ENCODE results near the gene DCP1A.
"Not testable (repeated sequence)": the region's sequence is repeated elsewhere in the genome, so short reads cannot be mapped to it uniquely, and the experiment has no call there.

DCP1A gene

DNA sequence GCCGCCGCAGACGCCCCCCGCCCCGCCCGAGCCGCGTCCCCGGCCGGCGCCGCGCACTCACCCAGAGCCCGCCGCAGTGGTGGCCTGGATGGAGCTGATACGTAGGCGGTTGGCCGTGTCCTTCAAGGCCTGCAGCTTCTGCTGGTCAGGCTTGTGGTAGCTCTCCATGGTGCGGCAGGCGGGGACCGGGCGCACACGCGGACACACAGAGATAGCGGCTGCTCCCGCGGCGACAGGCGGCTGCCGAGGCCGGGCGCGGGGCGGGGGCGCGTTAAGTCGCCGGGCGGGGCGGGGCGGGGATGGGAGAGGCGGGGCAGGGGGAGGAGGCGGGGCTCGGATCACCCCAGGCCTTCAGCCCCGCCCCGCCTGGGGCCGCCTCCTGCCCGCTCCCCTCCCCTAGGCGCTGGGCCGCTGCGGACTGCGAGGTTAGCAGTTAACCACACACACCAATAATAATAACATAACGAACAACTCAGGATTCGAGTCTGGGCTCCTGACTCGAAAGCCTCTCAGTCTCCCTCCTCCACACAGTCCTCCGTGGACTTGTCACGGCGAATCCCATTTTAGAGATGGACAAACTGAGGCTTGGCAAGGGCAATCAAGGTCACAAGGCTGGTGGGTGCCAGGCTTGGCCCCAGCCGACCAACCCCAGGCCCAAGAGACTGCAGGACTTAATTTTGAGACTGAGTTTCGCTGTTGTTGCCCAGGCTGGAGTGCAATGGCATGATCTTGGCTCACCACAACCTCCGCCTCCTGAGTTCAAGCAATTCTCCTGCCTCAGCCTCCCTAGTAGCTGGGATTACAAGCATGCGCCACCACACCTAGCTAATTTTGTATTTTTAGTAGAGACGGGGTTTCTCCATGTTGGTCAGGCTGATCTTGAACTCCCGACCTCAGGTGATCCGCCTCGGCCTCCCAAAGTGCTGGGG lies 91.3 kb downstream of the DCP1A start, which contains the start of gene TKT:
TSS of gene TKT (minus strand) at position 248 of the 929 bp plus-strand sequence. CDS start at position 168, 80 bp downstream.
- no peaks in the 10 kb centered on the region for H3K27me3 ChIP-seq (ENCODE audit: control insufficient read depth, insufficient read depth, low read length)
- peak within 1 kb of the TSS; percentile 95 for H3K9ac ChIP-seq (ENCODE audit: low read length)
- H3K4me1 ChIP-seq (ENCODE audit: control insufficient read depth, insufficient read depth, low read length): peaks cover 41% of the 10 kb centered on the region
- peak within 1 kb of the TSS; percentile 91 for H3K4me3 ChIP-seq (ENCODE audit: low read depth, low read length)
- peaks cover 12% of the 10 kb centered on the region for H3K36me3 ChIP-seq (ENCODE audit: control insufficient read depth, insufficient read depth, low read length)
- H3K27ac ChIP-seq (ENCODE audit: low read depth, low read length): peak within 1 kb of the TSS; percentile 88
- H3K9me3 ChIP-seq (ENCODE audit: control insufficient read depth, insufficient read depth, low read depth, low read length): no peaks in the 10 kb centered on the region

DNA sequence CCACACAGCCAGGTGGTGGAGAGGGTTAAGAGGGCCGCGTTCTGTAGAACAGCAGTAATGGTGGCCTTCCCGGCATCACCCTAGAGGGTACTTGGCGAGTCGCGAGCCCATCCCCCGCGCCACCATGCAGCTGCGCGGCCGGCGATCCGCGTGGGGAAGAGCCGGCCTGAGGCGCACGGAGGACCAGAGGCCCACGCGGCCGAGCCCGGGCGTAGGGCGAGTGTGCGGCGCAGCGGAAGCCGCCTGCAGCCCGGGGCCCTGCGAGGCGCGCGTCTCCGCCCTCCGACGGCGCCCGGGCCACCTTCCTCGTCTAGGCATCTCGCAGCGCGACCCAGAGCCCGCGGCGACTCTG lies 91.9 kb downstream of the DCP1A start:
- H3K27me3 ChIP-seq (ENCODE audit: control insufficient read depth, insufficient read depth, low read length): no peaks in the 10 kb centered on the region
- peaks cover 48% of the 10 kb centered on the region for H3K4me1 ChIP-seq (ENCODE audit: control insufficient read depth, insufficient read depth, low read length)
- H3K9ac ChIP-seq (ENCODE audit: low read length): peak overlapping the region; percentile 95
- peak overlapping the region; percentile 91 for H3K4me3 ChIP-seq (ENCODE audit: low read depth, low read length)
- H3K36me3 ChIP-seq (ENCODE audit: control insufficient read depth, insufficient read depth, low read length): peaks cover 12% of the 10 kb centered on the region
- peak overlapping the region; percentile 88 for H3K27ac ChIP-seq (ENCODE audit: low read depth, low read length)
- H3K9me3 ChIP-seq (ENCODE audit: control insufficient read depth, insufficient read depth, low read depth, low read length): no peaks in the 10 kb centered on the region

DNA sequence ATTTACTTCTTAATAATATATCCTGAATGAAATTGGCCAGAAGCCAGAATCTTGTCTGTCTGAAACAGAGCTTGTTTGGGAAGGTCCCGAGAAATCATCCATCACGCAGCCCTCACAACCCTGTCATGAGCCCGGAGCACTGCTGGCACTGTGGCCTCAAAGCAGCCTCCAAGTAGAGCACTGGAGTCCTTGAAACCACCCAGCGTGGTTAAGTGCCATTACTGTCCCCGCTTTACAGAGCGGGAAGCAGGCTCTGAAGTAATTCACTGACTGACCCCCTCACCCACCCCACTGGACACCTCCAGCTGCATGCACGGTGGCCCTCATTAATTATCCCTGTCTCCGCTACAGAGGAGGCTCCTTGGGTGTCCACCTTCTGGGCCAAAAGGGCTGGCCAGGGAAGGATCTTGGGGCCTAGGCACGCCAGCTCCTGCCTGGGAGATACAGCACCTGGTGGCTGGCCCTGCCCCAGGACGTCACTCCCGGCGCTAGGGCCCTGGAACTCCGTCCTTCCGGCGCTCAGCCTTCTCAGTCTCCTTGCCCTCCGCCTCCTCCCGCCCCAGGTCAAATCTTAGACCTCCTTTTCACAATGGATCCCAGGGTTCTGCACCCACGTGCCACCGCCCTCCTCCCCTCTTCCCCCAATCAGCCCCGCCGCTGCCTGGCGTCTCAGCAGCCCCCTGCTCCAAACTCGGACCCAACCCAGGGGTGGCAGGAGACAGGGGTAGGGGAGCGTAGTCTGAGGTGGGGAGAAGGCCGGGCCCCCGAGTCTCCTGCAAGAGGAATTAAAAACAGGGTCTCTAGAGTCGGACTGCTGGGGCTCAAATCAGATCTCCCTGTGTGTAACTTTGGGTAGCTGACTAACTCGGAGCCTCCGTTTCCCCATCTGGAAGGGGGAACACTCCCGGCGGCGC lies 92.6 kb downstream of the DCP1A start:
- peak overlapping the region; percentile 91 for H3K4me3 ChIP-seq (ENCODE audit: low read depth, low read length)
- H3K27ac ChIP-seq (ENCODE audit: low read depth, low read length): peak overlapping the region; percentile 88
- no peaks in the 10 kb centered on the region for H3K27me3 ChIP-seq (ENCODE audit: control insufficient read depth, insufficient read depth, low read length)
- H3K36me3 ChIP-seq (ENCODE audit: control insufficient read depth, insufficient read depth, low read length): peaks cover 14% of the 10 kb centered on the region
- peak overlapping the region; percentile 95 for H3K9ac ChIP-seq (ENCODE audit: low read length)
- peaks cover 48% of the 10 kb centered on the region for H3K4me1 ChIP-seq (ENCODE audit: control insufficient read depth, insufficient read depth, low read length)
- no peaks in the 10 kb centered on the region for H3K9me3 ChIP-seq (ENCODE audit: control insufficient read depth, insufficient read depth, low read depth, low read length)

DNA sequence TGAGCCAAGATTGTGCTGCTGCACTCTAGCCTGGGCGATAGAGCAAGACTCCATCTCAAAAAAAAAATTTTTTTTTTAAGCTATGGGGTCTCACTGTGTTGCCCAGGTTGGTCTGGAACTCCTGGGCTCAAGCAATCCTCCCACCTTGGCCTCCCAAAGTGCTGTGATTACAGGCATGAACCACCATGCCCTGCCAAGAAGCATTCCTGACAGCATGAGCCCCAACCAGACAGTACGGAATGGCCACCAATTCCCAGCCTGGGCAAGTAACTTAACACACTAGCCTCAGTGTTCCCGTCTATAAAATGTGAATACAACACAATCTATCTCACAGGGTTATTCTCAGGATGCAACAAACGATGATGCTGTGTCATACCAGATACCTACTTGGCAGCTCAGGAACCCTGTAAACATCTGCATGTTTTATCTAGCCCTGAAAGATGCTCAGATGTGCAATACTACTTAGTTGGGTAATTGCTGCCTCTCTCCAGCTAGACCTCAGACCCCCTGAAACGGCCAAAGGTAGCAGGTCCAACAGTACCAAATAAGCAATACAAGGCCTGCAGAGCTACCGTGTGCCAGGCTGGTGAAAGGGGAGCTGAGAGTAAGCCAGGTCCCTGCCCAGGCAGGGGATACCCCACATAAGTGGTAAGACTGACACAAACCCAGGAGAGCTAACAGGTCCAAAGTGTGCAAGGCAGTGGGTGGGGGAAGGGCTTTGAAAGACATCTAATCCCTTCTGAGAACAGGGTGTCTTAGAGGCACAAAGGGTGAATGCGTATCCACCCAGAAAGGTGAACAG lies 93.4 kb downstream of the DCP1A start:
- H3K27ac ChIP-seq (ENCODE audit: low read depth, low read length): no peak overlapping the region
- peaks cover 45% of the 10 kb centered on the region for H3K4me1 ChIP-seq (ENCODE audit: control insufficient read depth, insufficient read depth, low read length)
- no peaks in the 10 kb centered on the region for H3K9me3 ChIP-seq (ENCODE audit: control insufficient read depth, insufficient read depth, low read depth, low read length)
- H3K9ac ChIP-seq (ENCODE audit: low read length): peak overlapping the region; percentile 95
- peak overlapping the region; percentile 91 for H3K4me3 ChIP-seq (ENCODE audit: low read depth, low read length)
- peaks cover 18% of the 10 kb centered on the region for H3K36me3 ChIP-seq (ENCODE audit: control insufficient read depth, insufficient read depth, low read length)
- no peaks in the 10 kb centered on the region for H3K27me3 ChIP-seq (ENCODE audit: control insufficient read depth, insufficient read depth, low read length)

DNA sequence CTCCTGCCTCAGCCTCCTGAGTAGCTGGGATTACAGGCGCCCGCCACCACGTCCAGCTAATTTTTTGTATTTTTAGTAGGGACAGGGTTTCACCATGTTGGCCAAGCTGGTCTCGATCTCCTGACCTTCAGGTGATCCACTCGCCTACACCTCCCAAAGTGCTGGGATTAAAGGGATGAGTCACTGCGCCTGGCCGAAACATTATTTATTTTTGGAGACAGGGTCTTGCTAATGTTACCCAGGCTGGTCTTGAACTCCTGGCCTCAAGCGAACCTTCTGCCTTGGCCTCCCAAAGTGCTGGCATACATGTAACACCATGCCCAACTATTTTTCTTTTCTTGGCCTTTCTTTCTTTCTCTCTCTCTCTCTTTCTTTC lies 94.4 kb downstream of the DCP1A start:
- not testable (repeated sequence) for H3K9me3 ChIP-seq (ENCODE audit: control insufficient read depth, insufficient read depth, low read depth, low read length); H3K27me3 ChIP-seq (ENCODE audit: control insufficient read depth, insufficient read depth, low read length)
- Histone ChIP-seq H3K9ac (ENCODE audit: low read length) (peak overlapping the region; percentile 63), H3K36me3 (ENCODE audit: control insufficient read depth, insufficient read depth, low read length) (peaks cover 18% of the 10 kb centered on the region), H3K27ac (ENCODE audit: low read depth, low read length) (peak overlapping the region; percentile 76; the same call in 1 of the 2 replicates), H3K4me3 (ENCODE audit: low read depth, low read length) (peak overlapping the region; percentile 91), H3K4me1 (ENCODE audit: control insufficient read depth, insufficient read depth, low read length) (peaks cover 43% of the 10 kb centered on the region)

DNA sequence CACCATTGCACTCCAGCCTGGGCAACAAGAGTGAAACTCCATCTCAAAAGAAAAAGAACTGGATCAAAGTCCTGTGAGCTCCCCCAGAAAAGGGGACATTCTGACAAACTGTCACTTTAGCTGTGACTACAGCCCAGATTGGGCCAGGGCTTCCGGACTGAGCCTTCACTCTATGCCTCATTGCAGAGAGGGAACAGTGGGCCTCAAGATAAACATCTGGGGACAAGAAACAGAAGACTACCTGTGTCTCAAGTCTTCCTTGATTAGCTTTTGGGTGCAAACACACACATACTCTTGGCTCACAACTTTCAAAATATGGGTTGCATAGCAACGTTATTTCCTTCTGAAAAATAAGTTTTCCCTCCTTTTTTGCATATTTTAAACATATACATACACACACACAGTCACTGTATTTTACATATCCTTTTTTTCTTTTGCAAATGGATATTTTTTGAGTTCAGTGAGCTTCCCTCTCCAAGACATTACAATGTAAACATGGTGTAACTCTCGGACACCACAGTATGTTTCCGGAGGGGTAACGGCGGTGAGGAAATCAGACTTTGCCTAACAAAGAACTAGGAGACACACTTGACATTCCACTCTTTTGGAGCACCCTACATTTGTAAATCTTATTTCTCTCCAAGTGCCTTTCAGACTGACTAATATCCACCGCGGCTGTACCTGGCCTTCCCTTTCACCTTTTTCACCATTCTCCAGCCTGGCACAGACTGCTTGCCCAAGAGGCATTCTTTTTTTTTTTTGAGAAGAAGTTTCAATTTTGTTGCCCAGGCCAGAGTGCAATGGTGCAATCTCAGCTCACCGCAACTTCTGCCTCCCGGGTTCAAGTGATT lies 95.0 kb downstream of the DCP1A start:
- peaks cover 23% of the 10 kb centered on the region for H3K36me3 ChIP-seq (ENCODE audit: control insufficient read depth, insufficient read depth, low read length)
- peak overlapping the region; percentile 76 for H3K27ac ChIP-seq (ENCODE audit: low read depth, low read length)
- peak overlapping the region; percentile 91 for H3K4me3 ChIP-seq (ENCODE audit: low read depth, low read length)
- no peaks in the 10 kb centered on the region for H3K9me3 ChIP-seq (ENCODE audit: control insufficient read depth, insufficient read depth, low read depth, low read length)
- H3K27me3 ChIP-seq (ENCODE audit: control insufficient read depth, insufficient read depth, low read length): no peaks in the 10 kb centered on the region
- peak overlapping the region; percentile 63 for H3K9ac ChIP-seq (ENCODE audit: low read length)
- H3K4me1 ChIP-seq (ENCODE audit: control insufficient read depth, insufficient read depth, low read length): peaks cover 47% of the 10 kb centered on the region

DNA sequence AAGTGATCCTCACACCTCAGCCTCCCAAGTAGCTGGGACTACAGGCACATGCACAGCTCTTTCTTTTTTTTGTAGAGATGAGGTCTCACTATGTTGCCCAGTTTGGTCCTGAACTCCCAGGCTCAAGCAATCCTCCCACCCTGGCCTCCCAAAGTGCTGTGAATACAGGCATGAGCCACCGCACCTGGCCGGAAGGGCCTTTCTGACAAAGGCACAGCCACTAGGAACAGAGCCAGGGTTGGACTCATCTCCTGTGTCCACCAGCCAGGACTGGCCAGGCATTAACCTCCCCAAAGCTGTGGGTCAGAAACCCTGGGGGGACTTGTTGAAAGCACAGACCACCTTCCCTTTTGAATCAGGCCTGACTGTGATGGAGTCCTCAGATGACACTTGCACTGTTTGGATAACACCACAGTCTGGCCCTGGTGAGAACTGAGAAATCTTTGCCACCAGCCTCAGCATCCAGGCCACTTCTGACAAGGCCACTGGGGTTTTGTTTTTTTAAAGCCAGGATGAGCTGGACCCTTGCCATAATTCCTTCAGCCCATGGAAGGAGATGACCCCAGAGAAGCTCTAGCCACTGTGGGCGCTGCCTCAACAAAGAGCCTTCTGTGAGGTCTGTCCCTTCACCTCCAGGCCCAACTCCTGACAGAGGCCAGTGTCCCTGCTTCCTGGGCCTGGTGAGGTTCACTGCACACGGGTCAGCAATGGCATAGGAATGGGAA lies 96.3 kb downstream of the DCP1A start:
- H3K9ac ChIP-seq (ENCODE audit: low read length): peak overlapping the region; percentile 37
- H3K27me3 ChIP-seq (ENCODE audit: control insufficient read depth, insufficient read depth, low read length): no peaks in the 10 kb centered on the region
- peaks cover 27% of the 10 kb centered on the region for H3K36me3 ChIP-seq (ENCODE audit: control insufficient read depth, insufficient read depth, low read length)
- no peaks in the 10 kb centered on the region for H3K9me3 ChIP-seq (ENCODE audit: control insufficient read depth, insufficient read depth, low read depth, low read length)
- H3K4me3 ChIP-seq (ENCODE audit: low read depth, low read length): peak overlapping the region; percentile 27; the same call in 1 of the 2 replicates
- H3K4me1 ChIP-seq (ENCODE audit: control insufficient read depth, insufficient read depth, low read length): peaks cover 49% of the 10 kb centered on the region
- H3K27ac ChIP-seq (ENCODE audit: low read depth, low read length): peak overlapping the region; percentile 76

DNA sequence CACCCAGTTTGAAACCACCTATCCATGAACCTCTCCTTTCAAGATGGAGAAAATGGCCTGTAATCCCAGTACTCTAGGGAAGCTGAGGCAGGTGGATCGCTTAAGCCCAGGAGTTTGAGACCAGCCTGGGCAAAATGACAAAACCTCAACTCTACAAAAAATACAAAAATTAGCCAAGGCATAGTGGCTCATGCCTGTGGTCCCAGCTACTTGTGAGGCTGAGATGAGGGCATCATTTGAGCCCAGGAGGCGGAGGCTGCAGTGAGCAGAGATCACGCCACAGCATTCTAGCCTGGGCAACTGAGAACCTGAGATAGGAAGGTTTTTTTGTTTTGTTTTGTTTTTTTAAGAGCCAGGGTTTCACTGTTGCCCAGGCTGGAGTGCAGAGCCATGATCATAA lies 96.9 kb downstream of the DCP1A start:
- Histone ChIP-seq H3K9ac (ENCODE audit: low read length) (no peak overlapping the region), H3K4me3 (ENCODE audit: low read depth, low read length) (no peak overlapping the region), H3K36me3 (ENCODE audit: control insufficient read depth, insufficient read depth, low read length) (peaks cover 27% of the 10 kb centered on the region)

DNA sequence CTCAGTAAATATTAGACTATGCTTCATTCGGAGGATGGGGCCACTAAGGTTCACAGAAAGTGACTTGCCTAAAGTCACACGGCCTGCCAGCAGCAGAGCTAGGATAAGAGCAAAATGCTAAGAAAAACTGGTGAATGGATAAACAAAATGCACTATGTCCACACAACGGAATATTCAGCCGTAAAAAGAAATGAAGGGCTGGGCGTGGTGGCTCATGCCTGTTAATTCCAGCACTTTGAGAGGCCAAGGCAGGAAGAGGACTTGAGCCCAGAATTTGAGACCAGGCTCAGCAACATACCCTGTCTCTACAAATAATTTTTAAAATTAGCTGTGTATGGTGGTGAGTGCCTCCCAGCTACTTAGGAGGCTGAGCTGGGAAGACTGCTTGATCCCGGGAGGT lies 99.2 kb downstream of the DCP1A start:
- no peak overlapping the region for H3K9ac ChIP-seq (ENCODE audit: low read length)
- H3K9me3 ChIP-seq (ENCODE audit: control insufficient read depth, insufficient read depth, low read depth, low read length): no peaks in the 10 kb centered on the region
- H3K36me3 ChIP-seq (ENCODE audit: control insufficient read depth, insufficient read depth, low read length): peaks cover 35% of the 10 kb centered on the region
- no peak overlapping the region for H3K27ac ChIP-seq (ENCODE audit: low read depth, low read length)
- H3K4me3 ChIP-seq (ENCODE audit: low read depth, low read length): no peak overlapping the region
- peaks cover 66% of the 10 kb centered on the region for H3K4me1 ChIP-seq (ENCODE audit: control insufficient read depth, insufficient read depth, low read length)
- no peaks in the 10 kb centered on the region for H3K27me3 ChIP-seq (ENCODE audit: control insufficient read depth, insufficient read depth, low read length)

More for the DNA sequence above, 96.9 kb downstream of the DCP1A start:
- Histone ChIP-seq H3K27ac (ENCODE audit: low read depth, low read length) (no peak overlapping the region), H3K27me3 (ENCODE audit: control insufficient read depth, insufficient read depth, low read length) (no peaks in the 10 kb centered on the region), H3K9me3 (ENCODE audit: control insufficient read depth, insufficient read depth, low read depth, low read length) (no peaks in the 10 kb centered on the region), H3K4me1 (ENCODE audit: control insufficient read depth, insufficient read depth, low read length) (peaks cover 51% of the 10 kb centered on the region)

Measured in HUES6 (cell line).